GM13977 (cell line): ENCODE measurements around the gene ZNF423.

Source experiments
- DNase-seq: peaks from one replicate; pipeline ENCODE4 v3.0.0; 2012; ENCODE audit warnings: low spot score
- CTCF ChIP-seq: IDR thresholded peaks from 2 replicates; pipeline ENCODE4 v1.5.1; 2012; ENCODE audit warnings: mild to moderate bottlenecking, control low read depth; ENCODE audit not compliant: insufficient read depth; ENCODE audit errors: extremely low read depth, missing control alignments
- in situ Hi-C: fragments of 300-500 bp; cut with MboI; formaldehyde crosslinking; loops from one replicate; pipeline ENCODE4 v1.12.0; 2022; ENCODE audit warnings: low sequenced_read_pairs, low pct_unique_long_range_greater_than_20kb, mixed read lengths, inconsistent platforms; ENCODE audit not compliant: unreplicated experiment

Gene ZNF423

GRCh38 chr16:49644145-49644463 is 211.8 kb downstream of the ZNF423 start:
- TF ChIP-seq CTCF, result no peak
- in situ Hi-C loops, result no loop called here
- no peak for DNase-seq

- in situ Hi-C loops, result no loop called here
- DNase-seq, result no peak
- no peak for TF ChIP-seq CTCF
Measured at GRCh38 chr16:49643429-49644144, 212.3 kb downstream of the ZNF423 start.

- in situ Hi-C loops, result no loop called here
- DNase-seq, result no peak
- TF ChIP-seq CTCF, result no peak
Measured at GRCh38 chr16:49641250-49641649, 214.7 kb downstream of the ZNF423 start.

- in situ Hi-C loops, result no loop called here
- no peak for TF ChIP-seq CTCF
- DNase-seq, result no peak
Measured at GRCh38 chr16:49640581-49640980, 215.3 kb downstream of the ZNF423 start.

- TF ChIP-seq CTCF, result no peak
- in situ Hi-C loops, result no loop called here
- DNase-seq, result no peak
Measured at GRCh38 chr16:49639739-49640431, 216.0 kb downstream of the ZNF423 start.

GRCh38 chr16:49638673-49639610 is 217.0 kb downstream of the ZNF423 start:
- no peak for TF ChIP-seq CTCF
- in situ Hi-C loops, result no loop called here
- DNase-seq, result no peak
